Femur (tissue), 1 donor: ENCODE data around the gene EXPH5.

ENCODE experiments used
- DNase-seq: peaks from one replicate; pipeline ENCODE4 v3.0.0-alpha.2; 2017

EXPH5 gene

DNA sequence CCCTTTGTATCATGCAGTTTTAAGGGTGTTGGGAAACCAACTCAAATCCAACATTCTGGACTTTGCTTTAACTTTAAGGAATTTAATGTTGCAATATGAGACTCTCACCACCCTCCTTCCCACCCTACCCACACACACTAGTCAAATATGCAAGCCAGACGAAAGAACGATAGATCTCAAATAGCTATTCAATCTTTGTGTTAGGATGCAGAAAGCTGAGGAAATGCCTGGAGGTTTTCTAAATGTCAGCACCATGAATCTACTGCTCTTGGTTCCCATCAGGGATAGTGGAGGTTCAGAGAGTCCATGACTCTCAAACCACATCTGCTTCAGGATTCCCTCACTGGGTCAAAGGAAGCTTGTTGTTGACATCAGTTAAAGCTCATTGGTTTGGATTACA, 33.7 kb downstream of the EXPH5 start:
- DNase-seq = no peak

DNA sequence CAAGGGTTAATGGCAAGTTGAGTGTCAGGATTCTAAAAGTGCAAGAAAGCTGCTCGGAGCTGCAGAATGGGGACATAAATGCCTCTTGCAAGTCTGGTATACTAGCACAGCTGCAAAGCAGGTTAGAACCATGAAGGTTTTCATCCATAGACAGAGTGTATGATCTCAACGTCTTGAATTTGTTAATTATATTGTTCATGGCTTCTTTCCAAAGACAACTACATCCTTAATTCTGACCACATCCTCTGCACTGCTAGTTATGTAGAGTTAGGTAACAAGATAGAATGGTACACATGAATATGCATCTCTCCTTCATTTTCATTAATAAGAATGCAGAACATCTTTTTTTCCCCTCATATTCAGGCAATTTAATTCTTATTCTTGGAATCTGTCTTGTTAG, 34.2 kb downstream of the EXPH5 start:
- no peak for DNase-seq

DNA sequence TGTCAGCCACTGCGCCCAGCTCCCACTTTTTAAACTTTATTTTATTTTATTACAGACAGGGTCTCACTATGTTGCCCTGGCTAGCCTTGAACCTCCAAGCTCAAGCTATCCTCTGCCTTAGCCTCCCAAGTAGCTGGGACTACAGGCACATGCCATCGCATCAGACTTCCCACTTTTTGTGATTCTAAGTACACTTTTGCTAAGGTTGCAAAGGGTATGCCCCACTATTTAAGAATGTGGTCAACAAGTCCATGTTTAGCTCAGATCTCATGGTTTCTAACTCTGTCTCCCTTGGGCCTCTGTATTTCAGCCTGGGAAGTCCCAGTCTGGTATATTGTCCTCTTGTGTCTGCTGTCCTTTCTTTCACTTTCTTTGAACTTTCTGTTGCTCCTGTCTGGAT, 35.3 kb downstream of the EXPH5 start:
- no peak for DNase-seq

DNA sequence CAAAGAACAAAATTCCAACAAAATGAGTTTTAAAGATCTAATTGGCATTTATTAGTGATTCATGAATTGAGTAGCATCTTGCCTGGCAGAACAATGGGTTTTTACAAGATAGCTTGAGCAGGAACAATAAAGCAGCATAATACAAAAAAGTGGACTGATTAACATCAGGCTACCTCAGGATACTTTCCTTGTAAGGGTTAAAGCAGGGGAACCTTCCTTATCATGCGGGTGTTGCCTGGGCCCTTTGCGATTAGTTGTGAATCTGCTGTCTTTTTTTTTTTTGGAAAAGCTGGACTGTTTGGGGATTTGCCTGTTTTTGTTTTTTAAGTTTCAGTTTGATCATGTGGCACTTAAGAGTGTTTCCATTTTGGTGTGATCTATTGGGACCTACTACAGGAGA, 37.5 kb downstream of the EXPH5 start:
- DNase-seq = no peak

DNA sequence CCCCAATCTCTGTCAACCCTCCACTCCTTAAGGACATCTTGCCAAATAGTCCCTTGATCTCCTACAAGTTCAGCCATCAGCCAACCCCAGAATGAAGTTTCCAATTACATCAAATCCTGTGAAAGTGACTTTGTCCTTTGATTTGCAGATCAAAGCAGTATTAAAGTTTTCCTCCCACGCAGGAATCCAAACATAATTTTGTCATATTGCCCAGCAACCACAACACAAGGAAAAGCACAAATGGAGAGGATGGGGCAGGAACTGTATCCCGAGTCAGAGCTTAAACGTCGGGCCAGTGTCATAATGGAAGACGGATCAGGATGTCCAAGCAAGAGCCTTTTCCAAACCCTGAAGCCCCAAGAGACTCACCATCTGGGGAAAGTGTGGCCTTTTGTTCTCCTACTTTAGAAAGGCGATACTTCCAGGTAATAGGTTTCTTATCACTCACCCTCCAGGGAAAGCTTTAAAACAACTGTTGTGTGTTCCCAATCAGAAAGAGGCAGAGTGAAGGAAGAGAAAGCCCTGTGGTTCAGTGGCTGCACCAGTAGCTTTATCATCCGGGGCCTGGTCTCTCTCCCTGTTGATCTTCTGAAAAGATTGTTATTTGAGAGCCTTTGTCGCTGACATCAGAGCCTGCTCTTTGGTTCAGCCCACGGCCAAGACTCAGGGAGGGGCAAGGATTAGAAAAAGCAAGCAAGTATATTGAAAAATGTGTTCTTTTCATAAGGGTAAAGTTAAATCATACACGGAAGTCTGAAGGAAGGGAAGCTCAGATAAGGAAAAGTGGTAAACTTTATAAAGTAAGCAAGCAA, 41.7 kb downstream of the EXPH5 start:
- DNase-seq = no peak

DNA sequence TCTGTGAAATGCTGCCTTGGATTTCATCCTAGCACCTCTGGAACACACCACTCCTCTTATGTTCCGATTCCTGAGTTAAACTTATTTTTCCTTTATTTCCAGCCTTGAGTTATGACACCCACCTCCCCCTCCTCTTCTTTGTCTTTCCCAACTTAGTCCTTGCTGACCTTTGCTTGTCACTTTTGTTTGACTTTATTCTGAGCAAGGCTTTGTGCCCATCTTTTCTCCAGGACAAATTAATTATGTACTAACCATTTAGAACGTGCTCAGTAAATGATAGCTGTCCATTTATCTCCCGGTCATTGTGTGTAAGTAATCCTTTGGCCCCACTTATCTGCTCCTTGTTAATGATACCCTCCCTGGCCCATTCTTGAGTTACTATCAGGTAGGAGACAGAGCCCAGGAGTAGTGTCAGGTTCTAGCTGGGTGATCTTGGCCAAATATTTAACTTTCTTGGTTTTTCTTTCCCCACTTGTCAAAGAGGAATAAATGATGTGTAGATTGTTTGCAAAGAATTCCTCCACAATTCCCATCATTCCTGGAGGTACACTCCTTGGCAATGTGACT, 44.2 kb downstream of the EXPH5 start:
- DNase-seq = no peak

DNA sequence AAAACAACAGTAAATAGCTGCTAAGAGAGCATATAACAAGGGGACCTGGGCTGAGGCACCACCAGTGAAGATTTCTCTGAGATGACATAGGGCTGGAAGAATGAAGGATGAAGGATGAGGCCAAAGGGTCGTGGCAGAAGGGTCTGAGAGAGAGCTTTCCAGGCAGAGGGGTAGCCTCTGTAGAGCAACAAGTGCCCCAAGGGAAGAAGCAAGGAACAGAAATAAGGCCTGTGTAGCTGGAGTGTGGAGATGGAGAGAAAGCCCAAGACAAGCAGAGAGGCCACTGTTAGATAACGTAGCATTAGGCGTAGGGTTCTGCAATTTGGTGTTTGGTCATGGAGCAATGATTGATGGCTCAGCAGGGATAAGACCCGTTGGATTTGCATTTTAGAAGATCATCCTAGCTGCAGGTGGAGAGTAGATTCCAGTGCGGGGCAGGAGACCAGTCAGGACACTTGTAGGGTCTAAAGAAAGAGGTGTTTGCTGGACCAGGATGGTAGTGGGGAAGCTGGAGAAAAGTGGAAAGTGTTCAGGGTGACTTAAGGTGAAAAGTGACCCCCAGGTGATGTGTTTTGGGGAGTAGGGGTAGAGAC, 47.6 kb downstream of the EXPH5 start:
- no peak for DNase-seq

DNA sequence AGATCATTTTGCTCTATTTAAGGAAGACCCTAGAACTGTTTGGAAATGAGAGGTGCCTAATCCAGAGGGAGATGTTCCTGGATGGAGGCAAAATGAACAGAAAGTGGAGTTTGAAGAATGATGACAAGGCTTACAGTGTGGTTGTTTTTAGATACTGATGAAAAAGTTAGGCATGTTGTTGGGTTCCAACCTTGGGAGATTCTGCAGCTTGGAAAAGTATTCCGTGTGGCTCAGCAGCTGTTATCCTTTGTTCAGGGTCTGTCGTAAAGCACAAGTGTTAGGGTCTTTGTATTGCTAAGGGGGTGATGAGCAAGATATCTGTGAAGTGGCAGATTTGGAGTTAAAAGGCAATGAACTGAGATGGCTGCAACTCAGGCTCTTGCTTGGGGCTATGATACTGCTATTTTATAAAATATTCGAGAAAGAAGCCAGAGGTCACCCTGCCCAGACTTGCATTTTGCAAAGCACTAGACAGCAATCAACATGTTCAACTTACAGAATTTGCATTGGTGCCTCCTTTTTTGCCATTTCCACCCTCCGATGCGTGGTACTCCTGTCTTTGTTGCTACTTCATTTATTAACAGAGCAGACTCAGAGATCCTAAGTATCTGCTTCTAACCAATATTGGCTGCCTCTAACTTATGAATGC, 50.1 kb downstream of the EXPH5 start:
- DNase-seq = no peak

DNA sequence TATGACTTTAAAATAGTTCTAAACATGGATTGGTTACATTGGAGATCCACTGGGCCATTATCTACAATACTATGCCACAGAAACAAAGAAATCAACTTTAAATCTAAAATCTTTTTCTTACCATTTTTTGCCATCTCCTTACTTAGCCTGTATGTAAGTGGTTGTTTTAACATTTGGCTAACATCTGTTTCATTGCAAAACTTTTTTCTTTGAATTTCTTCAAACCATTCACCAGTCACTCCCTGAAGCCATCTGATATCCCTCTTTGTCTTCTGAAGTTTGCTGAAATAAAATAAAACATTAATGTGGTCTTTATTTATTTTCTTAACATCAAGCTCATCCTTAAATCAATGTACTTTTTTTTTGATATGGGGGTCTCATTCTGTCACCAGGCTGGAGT, 52.0 kb downstream of the EXPH5 start:
- DNase-seq = no peak

DNA sequence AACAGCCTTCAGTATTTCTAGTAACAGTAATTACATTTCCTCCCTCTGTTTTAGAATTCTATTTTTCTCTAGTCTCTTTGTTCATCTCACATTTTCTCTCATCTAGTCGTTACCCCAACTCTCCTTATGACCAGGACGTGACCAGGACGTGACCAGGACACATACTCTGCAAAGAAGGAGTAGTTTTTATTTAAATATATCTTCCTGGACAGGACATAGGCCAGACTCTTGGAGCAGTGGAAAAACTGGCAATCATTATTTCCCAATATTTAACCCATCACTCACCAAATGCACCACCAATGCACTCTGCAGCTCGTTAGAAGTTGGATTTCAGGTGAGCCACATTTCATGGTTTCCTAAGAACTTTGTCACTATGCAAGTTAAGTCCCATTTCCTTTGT, 55.1 kb downstream of the EXPH5 start:
- no peak for DNase-seq

DNA sequence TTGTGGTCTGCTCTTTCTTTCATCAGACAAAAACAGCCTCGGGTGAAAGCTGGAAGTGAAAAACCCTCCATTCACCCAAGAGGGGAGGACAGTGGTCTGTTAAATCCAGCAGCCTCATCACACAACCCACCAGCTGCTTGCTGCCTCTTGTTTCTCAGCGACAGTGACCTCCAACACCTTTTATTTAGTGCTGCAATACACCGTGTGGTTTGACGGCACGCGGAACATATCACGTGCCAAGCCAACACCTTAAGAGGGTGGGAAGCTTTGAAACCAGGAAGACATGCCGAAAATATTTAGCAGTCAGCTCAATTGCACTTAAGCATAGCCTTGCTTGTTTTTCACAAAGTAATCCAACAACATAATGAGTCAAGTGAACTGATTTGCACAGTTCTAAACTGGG, 55.5 kb downstream of the EXPH5 start:
- DNase-seq = no peak

DNA sequence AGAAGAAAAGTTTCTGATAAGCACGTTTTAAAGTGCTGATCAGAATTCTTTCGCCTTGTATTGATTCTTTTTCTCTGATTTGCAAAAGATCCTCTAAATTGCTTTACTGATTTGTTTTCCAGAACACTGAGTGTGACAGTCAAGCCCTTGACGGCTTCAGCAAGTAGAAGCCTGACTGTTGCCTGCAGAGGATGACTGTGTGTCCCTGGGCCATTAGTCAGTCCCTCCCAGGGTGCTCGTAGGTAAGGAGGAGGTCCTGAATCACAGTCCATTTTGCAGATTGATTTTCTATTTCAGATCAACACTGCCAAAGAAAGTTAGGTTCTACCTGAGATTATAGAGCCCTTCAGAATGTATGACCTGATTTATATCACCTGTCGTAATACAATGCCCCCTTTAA, 56.8 kb downstream of the EXPH5 start:
- DNase-seq = no peak

DNA sequence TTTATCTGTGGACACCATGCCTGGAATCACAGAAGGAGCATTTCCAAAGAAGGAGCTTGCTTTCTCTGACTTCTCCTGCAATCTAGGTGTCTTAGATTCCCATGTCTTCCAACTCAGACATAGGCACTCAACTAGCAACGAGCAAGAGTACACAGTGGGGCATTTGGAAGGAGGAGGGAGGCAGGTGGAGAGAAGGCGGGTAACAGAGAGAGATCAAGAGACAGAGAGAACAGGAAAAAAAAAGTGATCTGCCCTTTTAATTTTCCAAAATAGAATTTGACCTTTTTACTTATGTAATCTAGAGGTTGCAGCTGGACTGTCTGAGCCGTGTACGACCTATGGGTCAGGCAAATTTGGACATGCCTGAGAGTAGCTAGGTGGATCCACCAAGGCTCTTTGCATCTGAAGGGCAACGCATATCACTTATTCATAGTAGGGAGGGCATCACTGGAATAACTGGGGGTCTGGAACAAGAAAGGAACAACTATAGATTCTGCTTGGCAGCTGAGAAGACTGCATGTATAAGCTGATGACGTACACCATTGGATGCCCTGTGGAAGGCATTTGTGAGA, 58.1 kb downstream of the EXPH5 start:
- no peak for DNase-seq

DNA sequence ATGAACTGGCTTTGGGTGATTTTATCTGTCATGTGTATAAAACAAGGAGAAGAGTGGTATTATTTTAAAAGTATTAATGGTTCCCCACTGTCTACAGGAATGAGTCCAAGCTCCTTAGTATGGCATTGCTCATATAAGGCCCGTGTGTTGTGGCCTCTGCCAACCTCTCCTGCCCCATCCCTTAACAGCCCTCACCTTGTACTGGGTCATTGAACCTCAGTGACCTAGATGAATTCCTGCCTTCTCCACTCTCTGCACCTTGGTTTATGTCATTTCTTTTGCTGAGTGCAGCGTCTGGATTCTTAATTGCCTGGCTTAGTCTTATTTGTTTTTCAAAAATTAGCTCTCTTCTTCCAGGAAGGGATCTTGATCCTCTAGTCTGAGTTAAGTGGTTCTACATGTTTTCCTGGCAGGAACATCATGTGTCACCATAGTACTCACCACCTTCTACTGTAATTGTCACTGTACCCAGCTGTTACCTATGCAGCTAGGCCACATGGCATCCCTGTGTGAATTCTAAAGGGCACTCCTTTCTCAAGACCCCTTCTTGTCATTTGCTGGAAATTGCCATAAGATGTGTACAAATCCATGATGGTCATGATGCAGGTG, 59.2 kb downstream of the EXPH5 start:
- DNase-seq = no peak

DNA sequence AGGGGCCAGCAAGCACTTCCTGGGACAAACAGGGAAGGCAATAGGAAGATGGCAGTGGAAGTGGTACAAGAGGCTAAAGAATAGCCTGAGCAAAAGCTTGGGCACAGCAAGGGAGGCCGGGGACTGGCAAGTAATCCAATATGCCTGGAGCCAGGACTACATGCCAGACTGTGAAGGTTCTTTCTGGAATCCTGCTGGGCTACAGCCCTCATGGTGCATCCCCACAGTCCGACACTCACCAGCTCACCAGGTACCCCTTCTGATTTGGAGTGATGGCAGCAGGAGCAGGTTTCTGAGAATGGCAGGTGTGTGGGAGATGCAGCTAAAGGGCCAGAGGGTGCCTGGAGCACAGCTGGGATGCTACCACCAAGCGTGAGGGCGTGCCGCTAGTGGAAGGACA, 63.1 kb downstream of the EXPH5 start:
- DNase-seq = no peak

DNA sequence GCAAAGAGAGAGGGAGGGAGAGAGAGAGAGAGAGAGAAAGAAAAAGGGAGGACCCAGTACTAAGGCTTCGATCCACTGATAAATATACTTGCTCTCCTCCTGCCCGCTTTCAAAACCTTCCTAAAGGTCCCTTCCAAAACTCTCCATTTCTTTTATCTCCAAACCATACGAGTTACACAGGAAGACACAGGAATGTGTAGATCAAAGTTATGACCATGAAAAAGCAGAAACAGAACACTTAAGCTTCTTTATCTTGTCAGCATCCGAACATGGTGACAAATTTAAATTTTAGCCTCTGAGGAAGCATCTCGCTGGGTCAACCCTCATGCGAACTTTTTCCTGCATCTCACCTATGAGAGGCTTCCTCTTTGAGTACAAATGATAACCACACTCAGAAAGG, 66.2 kb downstream of the EXPH5 start:
- DNase-seq = no peak

DNA sequence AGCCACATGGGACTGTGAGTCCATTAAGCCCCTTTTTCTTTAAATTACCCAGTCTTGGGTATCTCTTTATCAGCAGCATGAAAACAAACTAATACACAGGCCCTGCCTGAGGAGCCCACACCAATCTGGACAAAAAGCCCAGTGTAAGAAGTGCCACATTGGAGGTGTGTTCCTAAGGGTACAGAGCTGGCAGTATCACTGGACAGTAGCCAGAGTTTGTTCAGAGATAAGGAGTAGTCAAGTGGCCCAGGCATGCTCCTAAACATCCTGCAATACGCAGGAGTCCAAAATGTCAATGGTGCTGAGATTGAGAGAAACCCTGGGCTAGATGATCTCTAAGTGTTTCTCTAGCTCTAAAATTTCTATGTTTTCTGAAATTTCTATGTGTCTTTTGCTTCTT, 68.4 kb downstream of the EXPH5 start:
- no peak for DNase-seq

DNA sequence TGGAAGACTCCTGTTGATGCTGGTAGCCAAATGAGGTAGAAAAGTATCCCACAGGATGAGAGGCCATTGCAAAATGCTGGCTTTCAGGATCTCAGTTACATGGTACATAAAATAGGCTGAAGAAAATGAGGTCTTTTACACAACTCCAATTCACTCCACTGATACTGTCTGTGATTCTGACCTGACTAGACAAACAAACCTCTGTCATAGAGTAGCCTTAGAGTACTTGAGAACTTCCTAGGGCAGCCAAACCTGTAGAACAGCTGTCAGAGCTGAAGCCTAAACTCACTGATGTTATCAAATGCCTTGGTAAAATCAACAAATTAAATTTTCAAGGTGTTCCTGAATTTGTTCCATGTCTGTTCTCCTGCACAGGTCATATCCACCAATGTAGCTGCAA, 69.1 kb downstream of the EXPH5 start:
- DNase-seq = no peak

DNA sequence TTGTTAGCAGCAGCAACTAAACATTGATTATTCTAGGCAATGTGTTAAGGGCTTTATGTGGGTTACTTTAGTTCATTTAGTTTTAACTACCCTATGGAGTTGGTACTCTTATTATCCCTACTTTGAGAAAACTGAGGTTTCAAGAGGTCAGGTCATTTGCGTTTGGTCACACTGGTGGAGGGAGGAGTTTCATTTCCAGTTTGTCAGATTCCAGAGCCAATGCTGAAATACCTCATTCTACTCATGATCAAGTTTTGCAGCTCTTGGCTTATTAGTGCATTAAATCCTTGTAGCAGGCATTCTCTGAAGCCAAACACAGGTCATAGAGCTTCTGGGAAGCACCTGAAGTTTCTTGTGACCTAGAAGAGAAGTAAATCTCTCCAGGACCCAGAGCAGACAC, 71.2 kb downstream of the EXPH5 start:
- no peak for DNase-seq

DNA sequence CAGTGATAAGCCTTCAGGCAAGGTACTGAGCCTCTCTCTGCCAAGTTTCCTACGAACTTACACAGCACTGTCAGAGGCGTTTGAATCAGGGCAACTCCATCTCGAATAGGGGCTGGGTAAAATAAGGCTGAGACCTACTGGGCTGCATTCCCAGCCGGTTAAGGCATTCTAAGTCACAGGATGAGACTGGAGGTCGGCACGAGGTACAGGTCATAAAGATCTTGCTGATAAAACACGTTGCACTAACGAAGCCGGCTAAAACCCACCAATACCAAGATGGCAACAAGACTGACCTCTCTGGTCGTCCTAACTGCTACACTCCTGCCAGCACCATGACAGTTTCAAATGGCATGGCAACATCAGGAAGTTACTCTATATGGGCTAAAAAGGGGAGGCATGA, 75.0 kb downstream of the EXPH5 start:
- DNase-seq = no peak

DNA sequence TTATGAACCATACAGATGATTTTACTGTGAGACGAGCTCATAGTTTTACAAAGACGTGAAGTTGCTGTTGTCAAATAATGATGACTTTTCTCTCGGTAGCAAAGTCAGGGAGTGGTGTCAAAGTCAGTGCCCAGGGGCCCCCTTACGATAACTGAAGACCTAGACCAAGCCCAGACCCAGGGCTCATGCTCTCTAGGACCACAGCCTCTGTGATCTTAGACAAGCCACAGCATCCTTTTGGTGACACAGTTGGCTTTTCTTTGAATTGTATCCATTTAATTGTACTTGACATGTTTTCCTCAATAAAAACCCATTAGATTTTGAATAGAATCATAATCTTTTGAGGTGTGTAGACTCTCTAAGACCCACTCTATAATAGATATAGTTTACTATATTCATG, 77.4 kb downstream of the EXPH5 start:
- no peak for DNase-seq

DNA sequence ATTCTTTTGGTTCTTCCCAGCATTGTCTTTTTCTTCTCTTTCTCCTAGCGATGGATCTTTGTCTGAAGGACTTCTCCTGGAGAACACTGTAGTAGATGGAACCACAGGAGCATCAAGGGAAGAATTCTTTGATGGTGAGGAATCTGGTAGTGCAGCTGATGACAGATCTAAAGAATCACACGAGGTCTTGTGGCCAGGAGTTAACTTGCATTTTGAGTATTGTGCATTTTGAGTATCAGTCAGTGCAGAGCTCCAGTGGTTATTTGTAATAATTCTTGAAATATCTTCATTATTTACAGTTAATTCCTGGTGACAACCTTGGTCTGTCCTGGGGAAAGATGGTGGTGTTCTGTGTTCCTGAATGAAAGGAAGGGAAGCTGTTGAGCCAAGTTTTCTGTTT, 80.9 kb downstream of the EXPH5 start:
- DNase-seq = no peak

DNA sequence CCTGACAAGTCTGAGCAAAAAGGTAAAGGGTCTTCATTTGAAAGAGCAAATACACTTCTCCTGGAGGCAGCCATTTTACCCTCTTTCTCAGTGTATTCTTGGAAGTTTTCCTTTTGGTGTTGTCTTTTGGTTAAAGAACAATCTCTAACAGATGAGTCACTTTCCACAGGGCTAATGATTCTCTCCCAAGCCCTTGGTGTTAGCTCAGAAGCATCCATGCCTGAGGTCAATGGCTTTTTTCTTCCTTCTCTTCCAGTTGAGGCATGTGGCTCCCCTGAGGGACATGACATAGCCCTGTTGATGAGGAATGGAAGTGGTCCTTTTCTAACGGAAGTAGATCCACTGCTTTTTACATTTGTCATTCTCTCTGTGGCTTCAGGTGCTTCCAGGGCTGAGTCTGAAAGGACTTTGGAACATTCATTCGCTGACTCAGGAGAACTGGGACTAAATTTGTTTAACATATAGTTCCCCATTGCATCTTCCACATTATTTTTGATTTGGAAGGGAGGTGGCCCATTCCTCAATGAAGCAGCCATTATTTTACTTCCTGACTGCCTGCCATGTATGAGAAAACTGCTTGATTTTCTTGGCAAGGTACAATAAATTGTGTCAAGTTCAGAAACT, 81.6 kb downstream of the EXPH5 start:
- no peak for DNase-seq
